Upper lobe of left lung (tissue), 6 donors: ENCODE measurements around the gene RNF5. TPM values are rescaled to one million over a fixed set of nuclear protein-coding genes. Genes with fewer than 3 reads are reported as not detected.

Experiments
- ATAC-seq, 2 donors: fragments of 200-7000 bp; cut with Tn5 transposase; one replicate each; pipeline ENCODE4 v1.9.1; 2022; ENCODE audit warnings: mild to moderate bottlenecking in 2 of 2, moderate library complexity in 2 of 2; ENCODE audit not compliant: low FRiP score in 2 of 2
- DNase-seq, 2 donors: peaks; one replicate each; pipeline ENCODE4 v3.0.0-alpha.2; 2019 to 2020
- H3K27ac ChIP-seq, 4 donors: fragments of 200-600 bp; sonication (generic); one replicate each; pipeline ENCODE4 v1.5.1; 2016 to 2019
- H3K27me3 ChIP-seq, 4 donors: fragments of 200-600 bp; sonication (generic); one replicate each; pipeline ENCODE4 v1.5.1; 2017 to 2019
- H3K36me3 ChIP-seq, 4 donors: fragments of 200-600 bp; sonication (generic); one replicate each; pipeline ENCODE4 v1.5.1; 2016 to 2019
- H3K4me1 ChIP-seq, 4 donors: fragments of 200-600 bp; sonication (generic); one replicate each; pipeline ENCODE4 v1.5.1; 2018 to 2019
- H3K4me3 ChIP-seq, 4 donors: fragments of 200-600 bp; sonication (generic); one replicate each; pipeline ENCODE4 v1.5.1; 2017 to 2019; ENCODE audit warnings: mild to moderate bottlenecking in 2 of 4, moderate library complexity in 1 of 4
- H3K9me3 ChIP-seq, 4 donors: fragments of 200-600 bp; sonication (generic); one replicate each; pipeline ENCODE4 v1.5.1; 2018 to 2019
- EP300 ChIP-seq, 4 donors: sonication (generic); formaldehyde crosslinking; IDR thresholded peaks; one replicate each; pipeline ENCODE4 v1.5.1; 2017; ENCODE audit warnings: antibody characterized with exemption in 4 of 4, control low read depth in 2 of 4
- POLR2A ChIP-seq, 4 donors: fragments of 450-650 bp; IDR thresholded peaks; one replicate each; pipeline ENCODE4 v1.5.1; 2016 to 2017; ENCODE audit warnings: antibody characterized with exemption in 4 of 4, mild to moderate bottlenecking in 2 of 4
- POLR2AphosphoS5 ChIP-seq, 2 donors: sonication (generic); formaldehyde crosslinking; IDR thresholded peaks; one replicate each; pipeline ENCODE4 v1.5.1; 2017; ENCODE audit warnings: antibody characterized with exemption in 2 of 2
- WGBS, 2 donors: methylation state at CpG; one replicate each; pipeline ENCODE4 v1.1.5; 2017 to 2018; 5-methylcytosine and 5-hydroxymethylcytosine counted together
- total RNA-seq, 6 donors: library from RNA; depleted of rRNA in 4 of 6; stranded (reverse); fragments of >200 nt in 4 of 6; gene quantifications; one replicate each; pipeline versions ENCODE4 v1.1.0 to v1.2.1, GENCODE V29; 2016 to 2021
- TF ChIP-seq, protein P1 (sequence below), 6 experiments: fragments of 450-650 bp in 4 of 6; fragments of 200-600 bp in 2 of 6; sonication (generic) in 2 of 6; IDR thresholded peaks; one replicate each; pipeline ENCODE4 v1.5.1; 2016 to 2019; ENCODE audit warnings: antibody characterized with exemption in 6 of 6
- donor health status: DM: no; HTN: no; CAD: no; lungs with moderate emphysema.
- donor health status: DM: no; HTN: yes; CAD: no; lungs with severe emphysema.

RNF5 gene
- total RNA-seq, 6 donors from 2014 or later: 23.0 to 73.6 (median 59.1) TPM

DNA sequence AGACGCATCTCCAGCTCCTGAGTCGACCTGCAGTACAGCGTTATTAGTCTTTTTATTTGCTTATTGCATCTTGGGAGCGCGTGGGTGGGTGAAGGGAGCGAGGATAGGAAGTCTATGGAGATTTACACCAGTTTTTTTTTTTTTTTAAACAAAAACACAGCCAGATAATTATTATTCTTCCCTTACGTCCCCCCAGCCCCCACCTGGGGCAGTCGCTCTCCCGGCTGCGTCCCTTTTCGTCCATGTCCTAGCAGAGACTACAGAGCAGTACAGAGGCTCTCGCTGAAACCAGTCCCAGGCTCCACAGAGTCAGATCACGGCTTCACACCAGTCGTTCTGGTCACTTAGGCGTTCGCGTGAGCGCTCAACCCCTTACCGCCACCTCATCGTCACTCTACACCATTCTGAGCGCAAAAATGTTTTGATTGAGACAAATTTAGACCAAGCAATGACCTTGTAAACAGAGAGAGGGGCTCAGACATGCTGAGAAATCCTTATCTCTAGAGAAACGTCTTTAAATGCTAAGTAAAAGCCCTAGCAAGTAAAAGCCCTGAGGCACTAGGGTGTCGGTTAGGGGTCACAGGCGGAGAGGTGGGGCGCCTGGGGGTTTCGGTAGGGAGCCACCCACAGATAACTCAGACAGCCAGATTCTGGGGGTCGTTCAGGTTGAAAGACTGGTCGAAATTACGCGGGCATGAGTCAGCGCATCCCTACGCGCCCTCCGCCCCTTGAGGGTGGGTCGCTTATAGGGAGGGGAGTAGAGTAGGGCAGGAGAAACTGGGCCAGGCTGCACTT lies 25.2 kb upstream of the RNF5 start:
- Histone ChIP-seq H3K4me3 (peak overlapping the region in 3 of 4 donors; percentile 54 to 76 (median 60)), H3K27me3 (peaks cover 0 to 31% (median 14%) of the 10 kb centered on the region in 4 donors), H3K4me1 (peaks cover 31 to 63% (median 36%) of the 10 kb centered on the region in 4 donors), H3K27ac (peak overlapping the region; percentile 79 to 87 (median 85)), H3K9me3 (no peaks in the 10 kb centered on the region), H3K36me3 (peaks cover 0 to 21% (median 3%) of the 10 kb centered on the region in 4 donors)
- ATAC-seq (peak; percentile 53 to 67), DNase-seq (peak in 1 of 2 donors; percentile 30)
- TF ChIP-seq, protein P1, sequence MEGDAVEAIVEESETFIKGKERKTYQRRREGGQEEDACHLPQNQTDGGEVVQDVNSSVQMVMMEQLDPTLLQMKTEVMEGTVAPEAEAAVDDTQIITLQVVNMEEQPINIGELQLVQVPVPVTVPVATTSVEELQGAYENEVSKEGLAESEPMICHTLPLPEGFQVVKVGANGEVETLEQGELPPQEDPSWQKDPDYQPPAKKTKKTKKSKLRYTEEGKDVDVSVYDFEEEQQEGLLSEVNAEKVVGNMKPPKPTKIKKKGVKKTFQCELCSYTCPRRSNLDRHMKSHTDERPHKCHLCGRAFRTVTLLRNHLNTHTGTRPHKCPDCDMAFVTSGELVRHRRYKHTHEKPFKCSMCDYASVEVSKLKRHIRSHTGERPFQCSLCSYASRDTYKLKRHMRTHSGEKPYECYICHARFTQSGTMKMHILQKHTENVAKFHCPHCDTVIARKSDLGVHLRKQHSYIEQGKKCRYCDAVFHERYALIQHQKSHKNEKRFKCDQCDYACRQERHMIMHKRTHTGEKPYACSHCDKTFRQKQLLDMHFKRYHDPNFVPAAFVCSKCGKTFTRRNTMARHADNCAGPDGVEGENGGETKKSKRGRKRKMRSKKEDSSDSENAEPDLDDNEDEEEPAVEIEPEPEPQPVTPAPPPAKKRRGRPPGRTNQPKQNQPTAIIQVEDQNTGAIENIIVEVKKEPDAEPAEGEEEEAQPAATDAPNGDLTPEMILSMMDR (IDR thresholded peaks at IDR 0.05): no peak
- TF ChIP-seq POLR2AphosphoS5 (IDR thresholded peaks at IDR 0.05) (no peak), POLR2A (IDR thresholded peaks at IDR 0.05) (no peak), EP300 (IDR thresholded peaks at IDR 0.05) (no peak)
- WGBS, 2 donors: 33 to 51% methylated on average over 35 of the region's 35 CpGs

DNA sequence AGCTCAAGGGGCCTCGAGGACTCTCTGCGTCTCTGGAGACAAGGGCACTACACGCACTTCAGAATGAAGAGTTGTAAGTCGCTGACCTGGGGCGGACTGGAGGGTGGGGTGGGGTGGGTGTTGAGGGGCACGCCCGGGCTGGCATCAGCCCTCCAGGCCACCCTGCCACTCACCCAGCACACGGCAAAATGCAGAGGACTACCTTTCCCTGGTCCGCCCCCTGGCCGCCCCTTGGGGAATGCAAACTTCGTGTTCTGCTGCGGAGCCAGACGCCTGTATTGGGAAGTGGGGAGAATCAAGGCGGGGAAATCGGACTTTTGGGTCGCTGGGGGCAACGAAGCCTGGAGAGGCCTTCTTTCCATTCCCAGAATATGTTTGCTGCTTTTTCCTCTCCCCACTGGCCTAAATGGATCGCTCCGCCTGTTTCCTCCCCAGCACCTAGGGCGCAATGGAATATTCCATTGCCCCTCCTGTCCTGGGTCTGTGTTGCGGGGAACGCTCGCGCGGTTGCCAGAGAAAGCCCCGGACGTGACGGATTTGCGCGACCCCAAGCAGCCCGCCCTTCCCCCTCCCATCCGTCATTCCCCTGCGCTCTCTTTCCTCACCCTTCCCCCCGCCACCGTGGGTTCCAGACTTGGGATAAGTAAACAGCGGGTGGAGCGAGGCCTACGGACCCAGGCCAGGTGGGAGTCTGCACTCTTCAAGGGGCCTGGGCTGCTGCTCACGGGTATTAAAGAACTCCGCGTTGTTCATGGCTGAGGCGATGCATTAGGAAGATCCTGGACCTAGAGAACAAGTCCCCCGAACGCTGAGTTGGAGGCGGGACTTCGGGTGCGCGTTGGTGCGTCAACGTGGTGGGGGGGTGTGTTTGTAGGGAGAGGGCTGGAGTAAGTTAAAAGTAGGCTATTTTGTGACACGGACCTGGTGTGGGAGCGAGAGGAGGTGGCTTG lies 24.4 kb upstream of the RNF5 start, which contains the start of gene PPT2:
PPT2 (plus strand) TSS at position 578 of the 950 bp plus-strand sequence. CDS start 454 bp downstream, outside the sequence.
- peaks cover 31 to 58% (median 36%) of the 10 kb centered on the region in 4 donors for H3K4me1 ChIP-seq
- peak; percentile 86 to 87 for ATAC-seq
- no peaks in the 10 kb centered on the region for H3K9me3 ChIP-seq
- peak; percentile 76 to 88 for DNase-seq
- TF ChIP-seq EP300 (IDR thresholded peaks at IDR 0.05) (peak in 1 of 4 donors; percentile 61), POLR2A (IDR thresholded peaks at IDR 0.05) (peak in 1 of 4 donors; percentile 31), POLR2AphosphoS5 (IDR thresholded peaks at IDR 0.05) (peak; percentile 30 to 81)
- TF ChIP-seq, protein P1 (IDR thresholded peaks at IDR 0.05): peak in 2 of 6 experiments; percentile 16 to 20
- H3K27ac ChIP-seq: peak within 1 kb of the TSS; percentile 79 to 87 (median 85)
- 2 to 4% methylated on average over 40 to 50 of the region's 52 CpGs for WGBS, 2 donors
- peaks cover 0 to 28% (median 7%) of the 10 kb centered on the region in 4 donors for H3K36me3 ChIP-seq
- peak within 1 kb of the TSS; percentile 54 to 76 (median 63) for H3K4me3 ChIP-seq
- H3K27me3 ChIP-seq: peaks cover 0 to 22% (median 10%) of the 10 kb centered on the region in 4 donors

DNA sequence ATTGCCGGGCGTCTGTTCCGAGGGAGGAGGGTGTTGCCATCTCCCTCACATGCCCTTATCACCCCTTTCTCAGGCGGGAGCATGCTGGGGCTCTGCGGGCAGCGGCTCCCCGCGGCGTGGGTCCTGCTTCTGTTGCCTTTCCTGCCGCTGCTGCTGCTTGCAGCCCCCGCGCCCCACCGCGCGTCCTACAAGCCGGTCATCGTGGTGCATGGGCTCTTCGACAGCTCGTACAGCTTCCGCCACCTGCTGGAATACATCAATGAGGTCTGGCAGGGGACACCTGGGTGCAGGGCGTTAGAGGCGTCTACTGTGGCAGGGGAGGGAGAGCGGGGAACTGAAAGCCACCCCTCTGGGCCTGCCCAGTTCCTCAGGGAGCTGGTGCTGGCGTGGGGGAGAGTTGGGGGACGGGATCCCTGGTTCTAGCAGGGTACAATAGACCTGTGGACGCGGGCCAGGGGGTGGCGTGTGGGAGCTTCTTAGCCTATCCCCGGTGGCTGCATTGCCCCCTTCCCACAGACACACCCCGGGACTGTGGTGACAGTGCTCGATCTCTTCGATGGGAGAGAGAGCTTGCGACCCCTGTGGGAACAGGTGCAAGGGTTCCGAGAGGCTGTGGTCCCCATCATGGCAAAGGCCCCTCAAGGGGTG lies 23.6 kb upstream of the RNF5 start:
- DNase-seq (peak; percentile 74 to 88), ATAC-seq (peak; percentile 50 to 75)
- peaks cover 31 to 53% (median 36%) of the 10 kb centered on the region in 4 donors for H3K4me1 ChIP-seq
- H3K36me3 ChIP-seq: peaks cover 0 to 31% (median 7%) of the 10 kb centered on the region in 4 donors
- peak overlapping the region; percentile 54 to 76 (median 63) for H3K4me3 ChIP-seq
- peak overlapping the region; percentile 79 to 87 (median 85) for H3K27ac ChIP-seq
- WGBS, 2 donors: 5% methylated on average over 11 to 34 of the region's 34 CpGs
- peaks cover 0 to 14% (median 6%) of the 10 kb centered on the region in 4 donors for H3K27me3 ChIP-seq
- TF ChIP-seq POLR2A (IDR thresholded peaks at IDR 0.05): no peak
- TF ChIP-seq, protein P1 (IDR thresholded peaks at IDR 0.05): peak; percentile 36 to 74 (median 58)
- no peaks in the 10 kb centered on the region for H3K9me3 ChIP-seq

DNA sequence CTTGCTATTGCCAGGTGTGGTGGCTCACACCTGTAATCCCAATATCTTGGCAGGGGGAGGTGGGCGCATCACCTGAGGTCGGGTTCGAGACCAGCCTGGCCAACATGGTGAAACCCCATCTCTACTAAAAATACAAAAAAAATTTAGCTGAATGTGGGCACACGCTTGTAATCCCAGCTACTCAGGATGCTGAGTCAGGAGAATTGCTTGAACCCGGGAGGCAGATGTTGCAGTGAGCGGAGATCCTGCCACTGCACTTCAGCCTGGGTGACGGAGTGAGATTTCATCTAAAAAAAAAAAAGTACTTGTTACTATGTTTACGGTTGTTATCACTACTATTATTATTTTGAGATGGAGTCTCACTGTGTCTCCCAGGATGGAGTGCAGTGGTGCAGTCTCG lies 21.3 kb upstream of the RNF5 start:
- no peak for ATAC-seq
- peaks cover 29 to 39% (median 34%) of the 10 kb centered on the region in 4 donors for H3K4me1 ChIP-seq
- peaks cover 0 to 33% (median 7%) of the 10 kb centered on the region in 4 donors for H3K36me3 ChIP-seq
- H3K27me3 ChIP-seq: peaks cover 0 to 4% (median 0%) of the 10 kb centered on the region in 4 donors
- TF ChIP-seq EP300 (IDR thresholded peaks at IDR 0.05): no peak
- TF ChIP-seq POLR2A (IDR thresholded peaks at IDR 0.05): no peak
- no peak for TF ChIP-seq POLR2AphosphoS5 (IDR thresholded peaks at IDR 0.05)
- TF ChIP-seq, protein P1 (IDR thresholded peaks at IDR 0.05): no peak
- no peaks in the 10 kb centered on the region for H3K9me3 ChIP-seq
- WGBS, 2 donors: 84 to 92% methylated on average over 9 of the region's 9 CpGs
- DNase-seq: no peak
- no peak overlapping the region for H3K4me3 ChIP-seq
- H3K27ac ChIP-seq: no peak overlapping the region
